ENCODE results near the gene KCNIP1.

GRCh38 chr5:170471551-170472178 is 32.2 kb upstream of the KCNIP1 start:
- no peak for TF ChIP-seq GATA3 (IDR thresholded peaks at IDR 0.05; ENCODE audit: low read depth, low read length)
- no peak for TF ChIP-seq GATA2 (IDR thresholded peaks at IDR 0.05; ENCODE audit: low read depth, low read length)

Measured in SH-SY5Y (cell line).